Kidney epithelial cell (primary cell): Measurements from ENCODE around the gene LRRFIP1. TPM values are rescaled to one million over a fixed set of nuclear protein-coding genes. Genes with fewer than 3 reads are reported as not detected.

Experiments
- DNase-seq: peaks from one replicate; pipeline ENCODE4 v3.0.0-alpha.2; 2010; ENCODE audit warnings: low read depth
- H3K27me3 ChIP-seq: 2 replicates; pipeline ENCODE4 v1.6.0; 2011; ENCODE audit warnings: low read length; ENCODE audit not compliant: control insufficient read depth, insufficient read depth
- H3K36me3 ChIP-seq: 2 replicates; pipeline ENCODE4 v1.5.1; 2011; ENCODE audit warnings: low read length; ENCODE audit not compliant: control insufficient read depth, insufficient read depth
- H3K4me3 ChIP-seq: 2 replicates; pipeline ENCODE4 v1.5.1; 2011; ENCODE audit warnings: low read depth, mild to moderate bottlenecking, control low read depth, low read length
- CTCF ChIP-seq: IDR thresholded peaks from 2 replicates; pipeline ENCODE4 v1.5.1; 2011; ENCODE audit warnings: mild to moderate bottlenecking, moderate library complexity, low read length, control low read depth, inconsistent platforms; ENCODE audit not compliant: insufficient read depth, poor library complexity, severe bottlenecking
- total RNA-seq: library from RNA; depleted of rRNA; stranded (reverse); fragments of >200 nt; gene quantifications from 2 replicates; pipeline ENCODE4 v1.2.3, GENCODE V29; 2015

Gene LRRFIP1
- total RNA-seq, 1 donor from 2014 or later, result 97.5 TPM

- peaks cover 1% of the 10 kb centered on the region for H3K36me3 ChIP-seq
- H3K27me3 ChIP-seq, result no peaks in the 10 kb centered on the region
- H3K4me3 ChIP-seq, result no peak overlapping the region
- DNase-seq, result no peak
- no peak for TF ChIP-seq CTCF
Measured at GRCh38 chr2:237652181-237652580, 24.8 kb downstream of the LRRFIP1 start.

- Histone ChIP-seq H3K27me3 (no peaks in the 10 kb centered on the region), H3K36me3 (peaks cover 1% of the 10 kb centered on the region), H3K4me3 (no peak overlapping the region)
- no peak for TF ChIP-seq CTCF
- DNase-seq, result no peak
Measured at GRCh38 chr2:237652854-237653253, 25.5 kb downstream of the LRRFIP1 start.

GRCh38 chr2:237653776-237654558, 26.6 kb downstream of the LRRFIP1 start:
- Histone ChIP-seq H3K27me3 (no peaks in the 10 kb centered on the region), H3K36me3 (peaks cover 1% of the 10 kb centered on the region), H3K4me3 (no peak overlapping the region)
- no peak for DNase-seq
- TF ChIP-seq CTCF, result no peak

- H3K4me3 ChIP-seq, result no peak overlapping the region
- DNase-seq, result no peak
- H3K36me3 ChIP-seq, result no peaks in the 10 kb centered on the region
- H3K27me3 ChIP-seq, result no peaks in the 10 kb centered on the region
- TF ChIP-seq CTCF, result no peak
Measured at GRCh38 chr2:237657063-237657462, 29.7 kb downstream of the LRRFIP1 start.

GRCh38 chr2:237660381-237660900, 33.1 kb downstream of the LRRFIP1 start:
- Histone ChIP-seq H3K27me3 (no peaks in the 10 kb centered on the region), H3K4me3 (no peak overlapping the region), H3K36me3 (no peaks in the 10 kb centered on the region)
- no peak for TF ChIP-seq CTCF
- DNase-seq, result no peak
